GM18498 (cell line): Measurements from ENCODE around the gene ALPP.
"Not testable (repeated sequence)": the region's sequence is repeated elsewhere in the genome, so short reads cannot be mapped to it uniquely, and the experiment has no call there.

Experiments used
- ATAC-seq: cut with Tn5 transposase; IDR thresholded peaks from one replicate; pipeline ENCODE4 v1.9.1; 2021; ENCODE audit warnings: mild to moderate bottlenecking, moderate library complexity; ENCODE audit not compliant: unreplicated experiment

The ALPP gene

DNA sequence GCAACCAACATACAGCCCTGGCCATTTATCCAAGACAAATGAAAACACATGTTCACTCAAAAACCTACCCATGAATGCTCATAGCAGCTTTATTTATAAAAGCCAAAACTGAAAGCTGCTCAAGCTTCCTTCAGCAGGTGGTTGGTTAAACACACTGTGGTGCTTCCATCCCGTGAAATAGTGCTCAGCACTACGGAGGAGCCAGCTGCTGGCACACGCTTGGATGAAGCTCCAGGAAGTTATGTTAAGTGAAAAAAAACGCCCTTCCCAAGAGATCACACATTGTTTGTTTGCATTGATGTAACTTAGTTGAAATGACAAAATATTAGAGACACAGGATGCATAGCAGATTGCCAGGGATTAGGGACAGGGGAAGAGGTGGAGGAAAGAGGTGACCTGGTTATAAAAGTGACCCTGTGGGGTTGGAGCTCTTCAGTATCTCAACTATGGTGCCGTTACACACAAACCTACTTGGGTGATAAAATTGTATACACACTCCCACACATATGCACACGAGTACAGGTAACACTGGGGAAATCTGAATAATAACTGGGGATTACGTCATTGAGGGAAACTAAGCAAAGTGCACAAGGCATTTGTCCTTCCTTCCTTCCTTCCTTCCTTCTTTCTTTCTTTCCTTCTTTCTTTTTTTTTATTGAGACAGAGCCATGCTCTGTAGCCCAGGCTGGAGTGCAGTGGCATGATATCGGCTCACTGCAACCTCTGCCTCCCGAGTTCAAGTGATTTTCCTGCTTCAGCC, 21.9 kb downstream of the ALPP start:
- ATAC-seq, result no peak

DNA sequence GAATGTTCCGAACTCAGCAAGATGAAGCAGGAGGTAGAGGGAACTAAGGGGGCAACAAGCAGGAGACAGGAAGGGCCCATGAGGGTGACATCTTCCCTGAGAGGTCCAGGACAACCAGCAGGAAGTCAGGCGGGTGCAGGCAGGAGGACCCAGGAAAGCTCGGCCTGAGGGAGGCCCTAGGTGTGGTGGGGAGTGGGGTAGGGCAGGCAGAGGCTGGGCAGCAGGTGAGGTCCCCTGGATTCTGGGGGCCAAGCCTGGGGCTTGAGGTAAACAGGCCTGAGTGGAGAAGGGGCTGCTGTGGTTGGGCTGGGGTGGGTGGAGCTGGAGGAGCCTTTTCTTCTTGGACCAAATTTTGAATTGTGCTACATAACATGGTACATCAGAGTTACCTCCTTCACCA, 24.0 kb downstream of the ALPP start:
- no peak for ATAC-seq

DNA sequence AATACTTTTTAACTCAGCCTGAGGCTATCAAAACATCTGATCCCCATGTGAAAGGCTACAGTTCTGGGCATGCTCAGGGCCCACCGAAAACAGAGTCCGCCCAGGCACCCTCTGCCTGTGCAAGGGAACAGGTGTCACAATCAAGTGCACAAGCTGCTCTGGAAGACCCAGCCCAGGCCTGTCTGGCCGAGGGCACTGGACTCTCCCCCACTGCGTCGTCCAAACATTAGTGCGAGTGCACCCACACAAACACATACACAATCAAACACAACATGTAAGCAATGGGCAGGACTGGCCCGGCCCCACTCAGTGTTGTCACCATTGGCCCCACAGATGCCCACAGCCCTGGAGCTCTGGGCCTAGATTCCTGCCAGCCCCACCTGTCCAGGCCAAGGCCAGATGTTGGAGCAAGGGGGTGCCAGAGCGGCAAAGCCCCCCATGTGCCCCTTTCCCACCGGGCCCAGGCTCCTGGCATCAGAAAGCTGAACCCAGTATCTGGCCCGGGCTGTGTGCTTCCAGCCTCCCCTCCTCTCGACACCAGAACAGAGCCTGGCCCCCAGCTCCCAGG, 27.5 kb downstream of the ALPP start:
- ATAC-seq, result no peak

DNA sequence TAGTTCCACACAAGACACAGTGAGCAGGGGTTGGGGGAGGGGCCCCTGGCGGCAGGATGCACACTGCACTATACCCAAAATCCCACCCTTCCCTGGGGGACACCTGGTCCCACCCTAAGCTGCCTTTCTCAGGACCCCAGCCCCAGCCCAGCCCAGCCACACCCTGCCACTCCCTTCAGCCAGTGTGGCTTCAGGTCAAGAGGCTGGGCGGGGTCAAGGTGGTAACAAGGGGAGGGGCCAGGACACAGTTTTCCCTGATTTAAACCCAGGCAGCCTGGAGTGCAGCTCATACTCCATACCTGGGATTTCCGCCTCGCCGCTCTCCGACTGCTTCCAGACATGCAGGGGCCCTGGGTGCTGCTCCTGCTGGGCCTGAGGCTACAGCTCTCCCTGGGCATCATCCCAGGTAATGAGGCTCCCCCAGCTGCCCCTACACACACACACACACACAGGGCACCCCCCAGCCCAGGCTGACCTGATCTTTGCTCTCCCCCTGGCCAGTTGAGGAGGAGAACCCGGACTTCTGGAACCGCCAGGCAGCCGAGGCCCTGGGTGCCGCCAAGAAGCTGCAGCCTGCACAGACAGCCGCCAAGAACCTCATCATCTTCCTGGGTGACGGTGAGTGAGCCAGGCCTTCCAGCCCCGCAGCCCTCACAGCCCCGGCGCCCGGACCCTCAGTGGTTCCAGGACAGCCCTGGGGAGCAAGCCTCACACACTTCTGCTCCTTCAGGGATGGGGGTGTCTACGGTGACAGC, 28.2 kb downstream of the ALPP start, which contains the start of gene ALPG:
ALPG (plus strand) TSS at position 289 of the 755 bp plus-strand sequence; CDS start at position 340, 51 bp downstream.
- ATAC-seq, result no peak

DNA sequence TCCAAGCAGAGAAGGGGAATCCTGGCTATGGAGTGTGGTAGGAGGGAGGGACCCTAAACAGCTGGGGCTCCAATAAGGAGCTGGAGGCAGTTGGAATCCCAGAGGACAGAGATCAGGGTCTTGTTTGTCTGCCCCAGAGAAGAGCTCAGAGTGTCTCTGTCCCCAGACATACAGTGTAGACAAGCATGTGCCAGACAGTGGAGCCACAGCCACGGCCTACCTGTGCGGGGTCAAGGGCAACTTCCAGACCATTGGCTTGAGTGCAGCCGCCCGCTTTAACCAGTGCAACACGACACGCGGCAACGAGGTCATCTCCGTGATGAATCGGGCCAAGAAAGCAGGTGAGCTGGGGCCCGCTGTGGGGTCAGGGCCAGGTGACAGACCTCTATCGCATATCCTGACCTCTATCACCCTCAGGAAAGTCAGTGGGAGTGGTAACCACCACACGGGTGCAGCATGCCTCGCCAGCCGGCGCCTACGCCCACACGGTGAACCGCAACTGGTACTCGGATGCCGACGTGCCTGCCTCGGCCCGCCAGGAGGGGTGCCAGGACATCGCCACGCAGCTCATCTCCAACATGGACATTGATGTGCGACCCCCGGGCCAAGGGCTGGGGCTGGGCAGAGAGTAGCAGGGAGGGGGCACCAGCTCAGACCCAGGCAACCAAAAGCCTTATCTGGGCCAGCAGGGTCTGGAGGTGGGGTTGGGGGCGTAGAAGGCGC, 29.0 kb downstream of the ALPP start:
- ATAC-seq, result not testable (repeated sequence)

DNA sequence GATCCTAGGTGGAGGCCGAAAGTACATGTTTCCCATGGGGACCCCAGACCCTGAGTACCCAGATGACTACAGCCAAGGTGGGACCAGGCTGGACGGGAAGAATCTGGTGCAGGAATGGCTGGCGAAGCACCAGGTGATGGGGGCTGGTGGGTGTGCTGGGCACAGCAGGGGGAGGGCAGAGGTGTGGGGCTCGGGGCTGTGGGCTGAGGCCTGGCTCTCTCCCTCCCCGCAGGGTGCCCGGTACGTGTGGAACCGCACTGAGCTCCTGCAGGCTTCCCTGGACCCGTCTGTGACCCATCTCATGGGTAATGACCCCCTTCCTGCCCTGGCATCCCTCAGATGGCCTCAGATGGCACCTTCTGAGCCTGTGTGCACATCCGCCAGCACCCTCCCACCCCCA, 29.7 kb downstream of the ALPP start:
- ATAC-seq, result not testable (repeated sequence)

DNA sequence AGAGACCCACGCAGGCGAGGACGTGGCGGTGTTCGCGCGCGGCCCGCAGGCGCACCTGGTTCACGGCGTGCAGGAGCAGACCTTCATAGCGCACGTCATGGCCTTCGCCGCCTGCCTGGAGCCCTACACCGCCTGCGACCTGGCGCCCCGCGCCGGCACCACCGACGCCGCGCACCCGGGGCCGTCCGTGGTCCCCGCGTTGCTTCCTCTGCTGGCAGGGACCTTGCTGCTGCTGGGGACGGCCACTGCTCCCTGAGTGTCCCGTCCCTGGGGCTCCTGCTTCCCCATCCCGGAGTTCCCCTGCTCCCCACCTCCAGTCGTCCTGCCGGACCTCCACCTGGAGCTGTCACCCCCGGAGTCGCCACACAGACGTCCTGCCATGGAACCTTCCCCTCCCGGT, 31.1 kb downstream of the ALPP start:
- ATAC-seq, result not testable (repeated sequence)

DNA sequence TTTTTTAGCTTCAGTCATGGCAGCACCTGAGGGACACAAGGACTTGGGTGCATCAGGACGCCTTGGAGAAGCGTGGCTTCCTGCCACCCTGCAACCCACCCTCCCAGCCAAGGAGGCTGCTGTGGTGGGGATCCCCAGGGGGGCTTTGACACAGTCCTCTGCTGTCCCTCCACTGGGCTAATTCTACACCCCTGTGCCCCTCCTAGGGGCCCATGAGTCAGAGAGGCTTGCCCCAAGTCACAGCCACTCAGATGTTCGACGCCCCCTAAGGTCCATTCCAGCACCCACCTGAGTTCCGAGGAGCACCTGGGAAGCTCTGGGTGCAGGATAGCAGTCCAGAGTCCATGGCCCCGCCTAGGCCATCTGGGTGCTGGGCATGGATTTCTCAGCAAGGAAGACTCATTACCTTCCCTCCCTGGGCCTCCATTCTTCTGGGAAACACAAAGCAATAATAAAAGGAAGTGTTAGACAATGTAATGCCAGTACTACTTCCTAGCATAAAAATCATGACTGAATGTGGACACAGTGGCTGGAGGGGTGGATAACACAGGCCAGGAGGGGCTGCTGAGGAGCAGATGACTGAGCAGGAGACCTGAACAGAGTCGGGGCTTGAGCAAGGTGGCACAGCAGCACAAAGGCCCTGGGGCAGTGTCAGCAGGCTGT, 31.8 kb downstream of the ALPP start:
- no peak for ATAC-seq

DNA sequence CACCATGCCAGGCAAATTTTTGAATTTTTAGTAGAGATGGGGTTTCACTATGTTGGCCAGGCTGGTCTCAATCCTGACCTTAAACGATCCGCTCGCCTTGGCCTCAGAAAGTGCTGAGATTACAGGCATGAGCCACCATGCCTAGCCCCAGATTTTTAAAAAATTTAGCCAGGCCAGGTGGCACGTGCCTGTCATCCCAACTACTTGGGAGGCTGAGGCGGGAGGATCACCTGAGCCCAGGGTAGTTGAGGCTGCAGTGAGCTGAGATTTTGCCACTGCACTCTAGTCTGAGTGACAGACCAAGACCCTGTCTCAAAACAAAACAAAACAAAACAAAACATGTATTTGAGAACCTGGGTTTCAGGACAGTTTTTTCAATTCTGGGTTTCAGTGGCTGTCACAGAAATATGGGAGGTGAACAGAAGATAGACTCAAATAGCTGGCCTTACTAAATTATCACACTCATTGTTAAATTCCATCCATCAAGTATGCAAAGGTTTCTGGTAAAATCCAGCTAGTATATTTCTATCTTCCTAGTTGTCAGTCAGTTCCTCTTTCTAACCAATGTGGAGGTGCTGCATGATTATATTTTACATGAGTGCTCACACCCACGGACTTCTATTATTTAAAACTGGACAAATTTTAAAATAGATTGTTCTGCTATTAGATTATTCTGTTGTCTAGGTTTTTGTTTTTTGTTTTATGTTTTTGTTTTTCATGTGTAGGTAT, 33.5 kb downstream of the ALPP start:
- ATAC-seq, result no peak

DNA sequence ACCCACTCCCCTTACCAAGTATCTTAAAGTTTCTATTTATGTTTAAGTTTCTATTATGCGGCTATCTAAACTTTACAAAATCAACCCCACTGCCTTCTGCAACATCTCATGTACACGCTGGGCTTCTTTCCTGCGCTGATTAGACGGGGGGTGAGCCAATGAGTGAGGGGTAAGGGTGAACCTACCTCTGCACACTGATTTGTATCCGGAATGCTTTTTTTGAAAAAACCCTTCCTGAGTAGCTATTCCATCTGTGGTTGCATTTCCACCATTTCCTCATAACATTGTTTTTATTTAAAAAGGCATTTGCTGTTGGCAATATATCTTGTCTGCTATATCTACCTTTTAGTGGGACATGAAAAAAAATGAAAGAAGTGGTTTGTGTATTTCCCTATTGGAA, 34.4 kb downstream of the ALPP start:
- no peak for ATAC-seq

DNA sequence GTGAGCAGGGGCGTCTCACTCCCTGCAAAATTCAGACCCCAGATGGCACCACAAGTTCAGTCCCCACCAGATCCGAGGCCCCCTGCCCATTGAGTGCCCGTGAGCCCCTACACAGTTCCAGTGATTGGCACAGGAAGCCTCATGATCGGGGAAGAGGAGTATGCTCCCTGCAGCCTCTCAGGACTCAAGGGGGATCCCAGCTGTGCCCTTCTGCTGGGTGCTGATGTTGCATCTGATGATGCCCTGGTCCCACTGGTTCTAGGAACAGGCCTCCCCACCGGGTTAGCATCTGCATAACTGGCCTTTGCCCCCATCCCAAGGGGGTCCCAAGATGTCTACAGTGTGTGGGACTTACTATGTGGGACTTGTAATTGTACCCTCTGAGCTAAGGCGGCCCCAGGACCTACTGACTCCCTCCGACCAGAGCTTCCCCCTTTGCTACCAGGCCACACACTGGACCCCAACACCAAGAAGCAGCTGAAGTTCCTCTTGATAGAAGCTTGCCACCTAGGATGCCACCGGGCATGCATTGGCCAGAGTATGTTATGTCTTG, 36.7 kb downstream of the ALPP start:
- ATAC-seq, result no peak

DNA sequence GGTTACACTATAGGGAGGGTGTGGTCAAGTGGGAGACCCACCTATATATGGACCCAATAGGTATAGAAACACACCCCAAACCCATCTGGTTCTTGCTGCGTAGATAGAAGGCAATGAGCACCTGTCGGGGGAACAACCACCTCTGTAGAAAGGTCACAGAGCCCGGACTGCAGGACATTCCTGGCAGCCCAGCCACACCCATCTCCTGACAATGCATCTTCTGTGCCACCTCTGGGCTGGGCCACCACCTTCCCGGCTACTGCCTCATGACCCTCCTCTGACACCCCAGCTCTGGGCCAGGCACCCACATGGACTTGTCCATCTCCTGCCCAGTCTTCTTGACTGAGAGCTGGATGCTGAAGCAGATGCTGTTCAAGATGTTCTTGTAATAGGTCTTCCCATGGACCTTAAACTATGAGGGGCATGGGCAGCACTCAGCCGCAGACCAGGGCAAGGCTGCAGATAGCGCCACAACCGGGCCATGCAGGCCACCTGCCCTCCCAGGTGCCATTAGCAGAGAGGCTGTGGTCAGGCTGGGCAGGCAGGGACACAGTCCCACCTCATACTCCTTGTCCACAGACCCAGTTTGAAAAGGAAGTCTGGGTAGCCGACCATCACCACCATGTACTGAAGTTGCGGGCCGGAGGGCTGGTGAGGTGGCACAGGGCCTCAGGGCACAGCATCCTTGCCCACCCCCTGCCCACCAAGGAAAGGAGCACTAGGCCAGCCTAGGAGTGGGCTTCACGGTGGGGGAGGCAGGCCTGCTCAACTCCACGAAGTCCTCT, 37.4 kb downstream of the ALPP start:
- ATAC-seq, result no peak

DNA sequence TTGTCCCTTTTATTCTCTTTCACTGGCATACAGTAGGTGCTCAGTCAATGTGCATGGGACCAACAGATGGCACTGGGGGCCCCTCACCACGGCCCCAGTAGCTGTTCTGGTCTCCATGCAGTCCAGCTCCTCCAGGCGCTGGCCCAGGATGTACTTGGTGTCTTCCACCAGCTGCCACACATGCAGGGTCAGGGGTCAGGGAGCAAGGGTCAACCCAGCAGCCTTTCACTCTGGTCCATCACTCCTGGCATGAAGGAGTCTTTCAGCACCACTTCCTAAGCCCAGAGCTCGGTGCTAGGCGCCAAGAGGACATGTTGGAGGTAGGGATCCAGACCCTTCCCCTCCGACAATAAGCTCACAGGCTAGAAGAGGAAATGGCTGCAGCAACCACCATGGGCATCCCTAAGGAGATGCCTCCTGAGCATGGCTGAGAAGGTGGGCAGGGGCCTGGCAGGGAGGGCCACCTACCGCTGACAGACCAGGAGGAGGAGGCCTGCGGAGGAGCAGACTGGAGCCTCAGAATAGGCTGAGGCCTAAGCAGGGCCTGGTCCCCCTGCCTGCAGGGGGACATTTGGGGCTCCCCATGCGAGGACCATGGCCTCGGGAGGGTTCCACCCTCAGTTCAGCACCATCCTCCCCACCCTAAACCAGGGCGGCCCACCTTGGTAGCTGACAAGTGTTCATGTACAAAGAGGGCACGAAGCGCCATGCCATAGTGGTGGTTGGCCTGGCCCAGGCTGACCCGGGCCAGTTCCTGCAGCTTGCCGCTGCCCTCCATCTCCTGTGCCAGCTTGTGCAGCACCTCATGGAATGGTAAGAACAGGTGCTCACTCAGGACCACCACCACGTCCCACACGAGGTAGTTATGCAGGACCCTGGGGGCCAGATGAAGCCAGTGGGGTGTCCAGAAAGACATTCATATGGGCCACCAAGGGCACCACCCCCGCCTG, 38.2 kb downstream of the ALPP start:
- no peak for ATAC-seq

DNA sequence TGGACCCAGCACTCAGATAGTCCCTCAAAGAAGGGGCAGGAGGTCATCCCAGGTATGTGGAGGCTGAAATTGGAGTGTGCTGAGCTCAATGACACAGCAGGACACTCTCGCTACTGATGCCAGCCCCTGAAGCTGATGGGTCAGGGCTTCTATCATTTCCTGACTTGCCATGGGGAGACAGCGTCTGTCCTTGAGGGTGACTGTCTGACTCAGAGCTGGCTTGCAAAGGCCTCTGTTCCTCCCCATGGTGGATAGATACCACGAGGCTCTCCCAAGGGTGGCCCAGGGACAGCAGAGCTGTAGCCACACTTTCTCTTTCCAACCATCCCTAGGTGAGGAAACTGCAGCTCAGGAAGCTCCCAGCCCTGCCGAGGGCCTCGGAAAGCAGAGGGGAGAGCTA, 38.9 kb downstream of the ALPP start:
- ATAC-seq, result no peak

DNA sequence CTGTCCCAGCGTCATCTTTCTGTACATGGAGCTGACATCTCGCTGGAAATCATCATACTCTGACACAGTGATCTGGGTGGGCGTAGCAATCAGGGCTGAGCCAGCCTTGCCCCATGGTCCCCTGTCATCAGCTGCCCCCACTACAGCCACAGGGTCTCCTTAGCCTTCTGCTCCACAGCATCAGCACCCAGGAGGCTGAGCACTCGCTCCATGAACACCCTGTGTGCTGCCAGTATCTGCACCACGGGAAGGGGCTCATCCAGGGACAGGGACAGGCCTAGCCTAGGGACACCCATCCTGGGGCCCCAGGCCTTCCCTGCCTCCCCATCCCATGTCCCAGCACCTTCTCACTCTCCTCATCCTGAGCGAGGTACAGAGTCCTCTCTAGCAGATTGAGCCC, 39.5 kb downstream of the ALPP start:
- ATAC-seq, result no peak

DNA sequence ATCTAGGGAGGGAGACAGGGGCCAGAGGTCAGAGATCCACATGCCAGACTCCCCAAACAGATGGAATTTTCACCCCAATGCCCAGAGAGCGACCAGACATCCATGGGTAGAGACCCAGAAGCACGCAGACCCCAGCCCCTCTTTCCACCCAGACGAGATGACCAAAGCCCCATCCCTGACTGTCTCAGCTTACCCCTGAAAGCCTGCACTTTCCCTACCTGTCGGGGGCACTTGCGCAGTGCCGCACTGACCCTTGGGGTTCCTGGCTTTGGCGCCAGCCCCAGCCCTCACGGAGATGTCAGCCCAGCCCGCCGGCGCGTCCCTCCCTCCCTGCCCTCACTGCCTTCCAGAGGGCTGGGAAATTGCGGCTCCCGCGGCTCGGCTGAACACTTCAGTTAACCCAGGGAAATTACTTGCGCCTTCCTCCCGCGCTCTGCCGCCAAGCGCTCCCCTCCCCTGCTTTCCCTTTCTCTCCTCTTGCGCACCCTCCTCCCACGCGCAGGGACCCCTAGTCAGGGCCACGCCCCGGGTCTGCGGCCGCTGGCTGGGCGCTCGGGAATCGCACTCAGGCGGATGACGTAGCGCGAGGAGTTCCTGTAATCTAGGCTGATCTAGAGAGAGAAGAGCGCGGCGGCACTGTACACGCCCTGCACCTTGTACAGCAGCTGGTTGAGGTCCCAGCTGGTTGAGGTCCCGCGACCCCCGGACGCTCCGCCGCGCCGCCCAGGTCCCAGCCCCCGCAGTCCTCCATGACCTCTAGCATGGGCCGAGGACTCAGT, 40.1 kb downstream of the ALPP start:
- no peak for ATAC-seq
